H1 (cell line): ENCODE measurements around the gene RREB1. TPM values are rescaled to one million over a fixed set of nuclear protein-coding genes. Genes with fewer than 3 reads are reported as not detected.

Experiments
- CHD1 ChIP-seq: IDR thresholded peaks from 2 replicates; pipeline ENCODE4 v1.6.1; 2012; ENCODE audit warnings: low read depth, low read length, improper control_type of control experiment
- SRF ChIP-seq: IDR thresholded peaks from 2 replicates; pipeline ENCODE4 v1.6.1; 2011; ENCODE audit warnings: mild to moderate bottlenecking, low read depth, low read length, moderate library complexity
- polyA plus RNA-seq, 7 experiments: library from polyadenylated mRNA; depleted of rRNA in 3 of 7; stranded (reverse) in 5 of 7; unstranded in 2 of 7; fragments of >200 nt in 5 of 7; fragments of 200-250 nt in 2 of 7; gene quantifications; 1 replicate in 5 of 7; 2 replicates in 1 of 7; 4 replicates in 1 of 7; pipeline versions ENCODE4 v1.2.1 to v1.2.3, GENCODE V29; 2011 to 2013; ENCODE audit warnings: missing spikeins in 2 of 7, mixed read lengths in 2 of 7
- total RNA-seq: library from RNA; stranded (reverse); fragmentation: NEBNext Ultra II Directional; extraction: Animal tissue kit (Norgen Biotek cat#: 25700); gene quantifications from 2 replicates; pipeline ENCODE4 v1.2.1, GENCODE V29; 2021
- TF ChIP-seq, protein P1 (sequence below): fragments of 300-600 bp; sonication (generic); IDR thresholded peaks from 2 replicates; pipeline ENCODE4 v1.7.1; 2012; ENCODE audit warnings: low read length, moderate library complexity, mild to moderate bottlenecking, inconsistent platforms; ENCODE audit not compliant: insufficient replicate concordance
- TF ChIP-seq, protein P2 (sequence below): IDR thresholded peaks from 2 replicates; pipeline ENCODE4 v1.6.1; 2012; ENCODE audit warnings: low read length, inconsistent platforms

RREB1 gene
- total and polyA plus RNA-seq, 2 of the 8 experiments (the other 6 are each of a cell fraction or from before 2014, with no cell fraction given), result 3.9 to 34.7 TPM

DNA sequence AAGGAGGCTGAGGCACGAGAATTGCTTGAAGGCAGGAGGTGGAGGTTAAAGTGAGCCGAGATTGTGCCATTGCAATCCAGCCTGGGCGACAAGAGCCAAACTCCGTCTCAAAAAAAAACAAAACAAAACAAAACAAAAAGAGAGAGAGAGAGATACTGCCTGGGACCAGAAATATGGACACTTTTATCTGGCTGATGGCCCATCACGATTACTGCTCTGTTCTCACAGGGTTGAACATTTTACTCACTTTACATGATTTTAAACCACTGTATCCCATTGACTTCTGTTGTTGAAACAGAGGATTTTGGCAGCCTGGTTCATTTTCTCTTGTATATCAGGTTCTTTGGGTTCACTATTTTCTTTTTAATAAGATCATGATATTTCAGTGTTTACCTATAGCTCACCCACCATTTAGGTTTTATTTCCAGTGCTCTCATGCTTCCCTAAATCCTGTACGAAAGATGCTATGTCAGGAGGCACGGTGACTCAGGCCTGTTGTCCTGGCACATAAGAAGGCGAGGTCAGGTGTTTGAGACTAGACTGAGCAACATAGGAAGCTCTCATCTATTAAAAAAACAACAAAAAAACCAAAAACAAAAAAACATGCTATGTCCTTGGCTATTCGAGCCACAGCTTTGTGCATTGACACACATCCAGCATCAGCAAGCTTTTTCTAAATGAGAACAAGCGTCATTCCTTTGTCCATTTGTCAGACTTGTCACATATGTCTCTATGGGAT is 34.5 kb upstream of the RREB1 start (continued):
- TF ChIP-seq, protein P1, sequence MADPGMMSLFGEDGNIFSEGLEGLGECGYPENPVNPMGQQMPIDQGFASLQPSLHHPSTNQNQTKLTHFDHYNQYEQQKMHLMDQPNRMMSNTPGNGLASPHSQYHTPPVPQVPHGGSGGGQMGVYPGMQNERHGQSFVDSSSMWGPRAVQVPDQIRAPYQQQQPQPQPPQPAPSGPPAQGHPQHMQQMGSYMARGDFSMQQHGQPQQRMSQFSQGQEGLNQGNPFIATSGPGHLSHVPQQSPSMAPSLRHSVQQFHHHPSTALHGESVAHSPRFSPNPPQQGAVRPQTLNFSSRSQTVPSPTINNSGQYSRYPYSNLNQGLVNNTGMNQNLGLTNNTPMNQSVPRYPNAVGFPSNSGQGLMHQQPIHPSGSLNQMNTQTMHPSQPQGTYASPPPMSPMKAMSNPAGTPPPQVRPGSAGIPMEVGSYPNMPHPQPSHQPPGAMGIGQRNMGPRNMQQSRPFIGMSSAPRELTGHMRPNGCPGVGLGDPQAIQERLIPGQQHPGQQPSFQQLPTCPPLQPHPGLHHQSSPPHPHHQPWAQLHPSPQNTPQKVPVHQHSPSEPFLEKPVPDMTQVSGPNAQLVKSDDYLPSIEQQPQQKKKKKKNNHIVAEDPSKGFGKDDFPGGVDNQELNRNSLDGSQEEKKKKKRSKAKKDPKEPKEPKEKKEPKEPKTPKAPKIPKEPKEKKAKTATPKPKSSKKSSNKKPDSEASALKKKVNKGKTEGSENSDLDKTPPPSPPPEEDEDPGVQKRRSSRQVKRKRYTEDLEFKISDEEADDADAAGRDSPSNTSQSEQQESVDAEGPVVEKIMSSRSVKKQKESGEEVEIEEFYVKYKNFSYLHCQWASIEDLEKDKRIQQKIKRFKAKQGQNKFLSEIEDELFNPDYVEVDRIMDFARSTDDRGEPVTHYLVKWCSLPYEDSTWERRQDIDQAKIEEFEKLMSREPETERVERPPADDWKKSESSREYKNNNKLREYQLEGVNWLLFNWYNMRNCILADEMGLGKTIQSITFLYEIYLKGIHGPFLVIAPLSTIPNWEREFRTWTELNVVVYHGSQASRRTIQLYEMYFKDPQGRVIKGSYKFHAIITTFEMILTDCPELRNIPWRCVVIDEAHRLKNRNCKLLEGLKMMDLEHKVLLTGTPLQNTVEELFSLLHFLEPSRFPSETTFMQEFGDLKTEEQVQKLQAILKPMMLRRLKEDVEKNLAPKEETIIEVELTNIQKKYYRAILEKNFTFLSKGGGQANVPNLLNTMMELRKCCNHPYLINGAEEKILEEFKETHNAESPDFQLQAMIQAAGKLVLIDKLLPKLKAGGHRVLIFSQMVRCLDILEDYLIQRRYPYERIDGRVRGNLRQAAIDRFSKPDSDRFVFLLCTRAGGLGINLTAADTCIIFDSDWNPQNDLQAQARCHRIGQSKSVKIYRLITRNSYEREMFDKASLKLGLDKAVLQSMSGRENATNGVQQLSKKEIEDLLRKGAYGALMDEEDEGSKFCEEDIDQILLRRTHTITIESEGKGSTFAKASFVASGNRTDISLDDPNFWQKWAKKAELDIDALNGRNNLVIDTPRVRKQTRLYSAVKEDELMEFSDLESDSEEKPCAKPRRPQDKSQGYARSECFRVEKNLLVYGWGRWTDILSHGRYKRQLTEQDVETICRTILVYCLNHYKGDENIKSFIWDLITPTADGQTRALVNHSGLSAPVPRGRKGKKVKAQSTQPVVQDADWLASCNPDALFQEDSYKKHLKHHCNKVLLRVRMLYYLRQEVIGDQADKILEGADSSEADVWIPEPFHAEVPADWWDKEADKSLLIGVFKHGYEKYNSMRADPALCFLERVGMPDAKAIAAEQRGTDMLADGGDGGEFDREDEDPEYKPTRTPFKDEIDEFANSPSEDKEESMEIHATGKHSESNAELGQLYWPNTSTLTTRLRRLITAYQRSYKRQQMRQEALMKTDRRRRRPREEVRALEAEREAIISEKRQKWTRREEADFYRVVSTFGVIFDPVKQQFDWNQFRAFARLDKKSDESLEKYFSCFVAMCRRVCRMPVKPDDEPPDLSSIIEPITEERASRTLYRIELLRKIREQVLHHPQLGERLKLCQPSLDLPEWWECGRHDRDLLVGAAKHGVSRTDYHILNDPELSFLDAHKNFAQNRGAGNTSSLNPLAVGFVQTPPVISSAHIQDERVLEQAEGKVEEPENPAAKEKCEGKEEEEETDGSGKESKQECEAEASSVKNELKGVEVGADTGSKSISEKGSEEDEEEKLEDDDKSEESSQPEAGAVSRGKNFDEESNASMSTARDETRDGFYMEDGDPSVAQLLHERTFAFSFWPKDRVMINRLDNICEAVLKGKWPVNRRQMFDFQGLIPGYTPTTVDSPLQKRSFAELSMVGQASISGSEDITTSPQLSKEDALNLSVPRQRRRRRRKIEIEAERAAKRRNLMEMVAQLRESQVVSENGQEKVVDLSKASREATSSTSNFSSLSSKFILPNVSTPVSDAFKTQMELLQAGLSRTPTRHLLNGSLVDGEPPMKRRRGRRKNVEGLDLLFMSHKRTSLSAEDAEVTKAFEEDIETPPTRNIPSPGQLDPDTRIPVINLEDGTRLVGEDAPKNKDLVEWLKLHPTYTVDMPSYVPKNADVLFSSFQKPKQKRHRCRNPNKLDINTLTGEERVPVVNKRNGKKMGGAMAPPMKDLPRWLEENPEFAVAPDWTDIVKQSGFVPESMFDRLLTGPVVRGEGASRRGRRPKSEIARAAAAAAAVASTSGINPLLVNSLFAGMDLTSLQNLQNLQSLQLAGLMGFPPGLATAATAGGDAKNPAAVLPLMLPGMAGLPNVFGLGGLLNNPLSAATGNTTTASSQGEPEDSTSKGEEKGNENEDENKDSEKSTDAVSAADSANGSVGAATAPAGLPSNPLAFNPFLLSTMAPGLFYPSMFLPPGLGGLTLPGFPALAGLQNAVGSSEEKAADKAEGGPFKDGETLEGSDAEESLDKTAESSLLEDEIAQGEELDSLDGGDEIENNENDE, result no peak
- TF ChIP-seq SRF, result no peak
- TF ChIP-seq CHD1, result no peak
- TF ChIP-seq, protein P2, sequence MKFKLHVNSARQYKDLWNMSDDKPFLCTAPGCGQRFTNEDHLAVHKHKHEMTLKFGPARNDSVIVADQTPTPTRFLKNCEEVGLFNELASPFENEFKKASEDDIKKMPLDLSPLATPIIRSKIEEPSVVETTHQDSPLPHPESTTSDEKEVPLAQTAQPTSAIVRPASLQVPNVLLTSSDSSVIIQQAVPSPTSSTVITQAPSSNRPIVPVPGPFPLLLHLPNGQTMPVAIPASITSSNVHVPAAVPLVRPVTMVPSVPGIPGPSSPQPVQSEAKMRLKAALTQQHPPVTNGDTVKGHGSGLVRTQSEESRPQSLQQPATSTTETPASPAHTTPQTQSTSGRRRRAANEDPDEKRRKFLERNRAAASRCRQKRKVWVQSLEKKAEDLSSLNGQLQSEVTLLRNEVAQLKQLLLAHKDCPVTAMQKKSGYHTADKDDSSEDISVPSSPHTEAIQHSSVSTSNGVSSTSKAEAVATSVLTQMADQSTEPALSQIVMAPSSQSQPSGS, result no peak
